Midbrain (tissue), 1 donor: ENCODE measurements around the gene CARM1.
"Not testable (repeated sequence)": the region's sequence is repeated elsewhere in the genome, so short reads cannot be mapped to it uniquely, and the experiment has no call there.

Experiments used
- DNase-seq: peaks from one replicate; lab custom pipeline; 2025; lab: John Stamatoyannopoulos, UW

The CARM1 gene

GRCh38 chr19:10872546-10873107, 1.3 kb downstream of the CARM1 start:
- no peak for DNase-seq

GRCh38 chr19:10874024-10874423, 2.7 kb downstream of the CARM1 start:
- DNase-seq: no peak

- DNase-seq: peak; percentile 46
Measured at GRCh38 chr19:10876459-10877240, 5.3 kb downstream of the CARM1 start.

- DNase-seq: not testable (repeated sequence)
Measured at GRCh38 chr19:10877608-10878007, 6.3 kb downstream of the CARM1 start.

- no peak for DNase-seq
Measured at GRCh38 chr19:10878253-10878652, 6.9 kb downstream of the CARM1 start.

GRCh38 chr19:10881403-10882107, 10.2 kb downstream of the CARM1 start:
- DNase-seq: no peak

GRCh38 chr19:10882108-10882457, 10.7 kb downstream of the CARM1 start:
- no peak for DNase-seq

- no peak for DNase-seq
Measured at GRCh38 chr19:10884274-10884673, 12.9 kb downstream of the CARM1 start.

GRCh38 chr19:10885201-10886169, 14.1 kb downstream of the CARM1 start:
- no peak for DNase-seq

- no peak for DNase-seq
Measured at GRCh38 chr19:10887616-10888367, 16.4 kb downstream of the CARM1 start.

GRCh38 chr19:10888421-10888866, 17.1 kb downstream of the CARM1 start:
- DNase-seq: no peak

GRCh38 chr19:10889880-10890279, 18.5 kb downstream of the CARM1 start:
- no peak for DNase-seq

- no peak for DNase-seq
Measured at GRCh38 chr19:10891405-10892086, 20.2 kb downstream of the CARM1 start.

GRCh38 chr19:10892256-10892655, 20.9 kb downstream of the CARM1 start:
- no peak for DNase-seq

- no peak for DNase-seq
Measured at GRCh38 chr19:10894911-10895213, 23.5 kb downstream of the CARM1 start.

GRCh38 chr19:10895363-10895762, 24.0 kb downstream of the CARM1 start:
- no peak for DNase-seq

- no peak for DNase-seq
Measured at GRCh38 chr19:10895920-10896319, 24.6 kb downstream of the CARM1 start.

GRCh38 chr19:10896851-10897526, 25.6 kb downstream of the CARM1 start:
- no peak for DNase-seq

GRCh38 chr19:10898633-10899032, 27.3 kb downstream of the CARM1 start:
- no peak for DNase-seq

GRCh38 chr19:10899151-10899653, 27.8 kb downstream of the CARM1 start:
- no peak for DNase-seq
